ENCODE results near the gene PI4KB.

PI4KB gene

GRCh38 chr1:151346082-151346768 lies 19.0 kb upstream of the PI4KB start:
- peak; percentile 23 for DNase-seq (ENCODE audit: low read depth, low spot score)

GRCh38 chr1:151344291-151344690 lies 17.1 kb upstream of the PI4KB start:
- no peak for DNase-seq (ENCODE audit: low read depth, low spot score)

- DNase-seq (ENCODE audit: low read depth, low spot score) = no peak
Observed at GRCh38 chr1:151343587-151343986, 16.4 kb upstream of the PI4KB start.

- no peak for DNase-seq (ENCODE audit: low read depth, low spot score)
Observed at GRCh38 chr1:151342569-151342968, 15.4 kb upstream of the PI4KB start.

GRCh38 chr1:151342021-151342420 lies 14.8 kb upstream of the PI4KB start:
- no peak for DNase-seq (ENCODE audit: low read depth, low spot score)

GRCh38 chr1:151340870-151341754 lies 13.9 kb upstream of the PI4KB start:
- peak; percentile 90 for DNase-seq (ENCODE audit: low read depth, low spot score)

- no peak for DNase-seq (ENCODE audit: low read depth, low spot score)
Observed at GRCh38 chr1:151336556-151336955, 9.3 kb upstream of the PI4KB start.

GRCh38 chr1:151334822-151335221 lies 7.6 kb upstream of the PI4KB start:
- DNase-seq (ENCODE audit: low read depth, low spot score) = no peak

- no peak for DNase-seq (ENCODE audit: low read depth, low spot score)
Observed at GRCh38 chr1:151327903-151328674, 873 bp upstream of the PI4KB start.

- peak; percentile 64 for DNase-seq (ENCODE audit: low read depth, low spot score)
Observed at GRCh38 chr1:151326619-151327222, 495 bp downstream of the PI4KB start.

- DNase-seq (ENCODE audit: low read depth, low spot score) = peak; percentile 35
Observed at GRCh38 chr1:151325646-151326429, 1.4 kb downstream of the PI4KB start.

GRCh38 chr1:151325231-151325630 lies 2.0 kb downstream of the PI4KB start:
- DNase-seq (ENCODE audit: low read depth, low spot score) = peak; percentile 28

- DNase-seq (ENCODE audit: low read depth, low spot score) = no peak
Observed at GRCh38 chr1:151324390-151324930, 2.8 kb downstream of the PI4KB start.

- peak; percentile 31 for DNase-seq (ENCODE audit: low read depth, low spot score)
Observed at GRCh38 chr1:151318975-151319374, 8.2 kb downstream of the PI4KB start.

GRCh38 chr1:151315565-151316235 lies 11.5 kb downstream of the PI4KB start:
- DNase-seq (ENCODE audit: low read depth, low spot score) = no peak

- DNase-seq (ENCODE audit: low read depth, low spot score) = peak; percentile 94
Observed at GRCh38 chr1:151314137-151314875, 12.9 kb downstream of the PI4KB start.

GRCh38 chr1:151313501-151313900 lies 13.7 kb downstream of the PI4KB start:
- DNase-seq (ENCODE audit: low read depth, low spot score) = no peak

GRCh38 chr1:151312826-151313225 lies 14.4 kb downstream of the PI4KB start:
- DNase-seq (ENCODE audit: low read depth, low spot score) = no peak

GRCh38 chr1:151312411-151312810 lies 14.8 kb downstream of the PI4KB start:
- DNase-seq (ENCODE audit: low read depth, low spot score) = no peak

All from astrocyte of the hippocampus (primary cell).